Mononuclear cell (primary cell): Measurements from ENCODE around the gene KRT38. TPM values are rescaled to one million over a fixed set of nuclear protein-coding genes. Genes with fewer than 3 reads are reported as not detected.

Experiments used
- H3K27me3 ChIP-seq: 2 replicates; pipeline ENCODE4 v1.6.0; 2011; ENCODE audit warnings: low read length, control low read depth; ENCODE audit not compliant: insufficient read depth
- H3K4me1 ChIP-seq: 2 replicates; pipeline ENCODE4 v1.5.1; 2011; ENCODE audit warnings: mild to moderate bottlenecking, low read length, control low read depth; ENCODE audit not compliant: insufficient read depth
- H3K4me3 ChIP-seq: 2 replicates; pipeline ENCODE4 v1.5.1; 2011; ENCODE audit warnings: mild to moderate bottlenecking, low read length, moderate library complexity
- H3K9me3 ChIP-seq: 2 replicates; pipeline ENCODE4 v1.5.1; 2011; ENCODE audit warnings: low read depth, mild to moderate bottlenecking, control low read depth, low read length
- total RNA-seq: library from RNA; depleted of rRNA; stranded (reverse); fragments of >200 nt; gene quantifications from one replicate; pipeline ENCODE4 v1.2.3, GENCODE V29; 2012

The KRT38 gene
- total RNA-seq, 1 donor, result not detected

DNA sequence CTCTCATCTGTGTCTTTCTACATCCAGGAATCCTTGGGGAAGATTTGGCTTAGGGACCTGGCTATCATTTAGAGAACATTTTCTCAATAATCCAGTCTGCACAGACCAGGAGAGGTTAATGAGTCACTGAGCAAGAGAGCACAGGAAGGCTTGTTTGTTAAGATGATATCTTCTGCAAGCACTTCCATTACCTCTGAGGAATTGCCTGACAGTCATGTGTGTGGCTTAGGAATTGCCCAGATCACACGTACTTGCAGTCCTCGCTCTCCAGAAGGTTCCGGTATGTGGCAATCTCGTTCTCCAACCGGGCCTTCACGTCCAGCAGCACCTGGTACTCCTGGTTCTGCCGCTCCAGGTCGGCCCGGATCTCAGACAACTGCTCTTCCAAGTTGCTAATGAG lies 19.7 kb downstream of the KRT38 start:
- Histone ChIP-seq H3K27me3 (no peaks in the 10 kb centered on the region), H3K9me3 (no peaks in the 10 kb centered on the region), H3K4me3 (no peak overlapping the region), H3K4me1 (peaks cover 7% of the 10 kb centered on the region)

GRCh38 chr17:41420134-41420533 lies 20.6 kb downstream of the KRT38 start:
- Histone ChIP-seq H3K4me3 (no peak overlapping the region), H3K9me3 (no peaks in the 10 kb centered on the region), H3K4me1 (peaks cover 7% of the 10 kb centered on the region), H3K27me3 (no peaks in the 10 kb centered on the region)

GRCh38 chr17:41419716-41420115 lies 21.1 kb downstream of the KRT38 start:
- Histone ChIP-seq H3K4me1 (peaks cover 7% of the 10 kb centered on the region), H3K9me3 (no peaks in the 10 kb centered on the region), H3K4me3 (no peak overlapping the region), H3K27me3 (no peaks in the 10 kb centered on the region)

DNA sequence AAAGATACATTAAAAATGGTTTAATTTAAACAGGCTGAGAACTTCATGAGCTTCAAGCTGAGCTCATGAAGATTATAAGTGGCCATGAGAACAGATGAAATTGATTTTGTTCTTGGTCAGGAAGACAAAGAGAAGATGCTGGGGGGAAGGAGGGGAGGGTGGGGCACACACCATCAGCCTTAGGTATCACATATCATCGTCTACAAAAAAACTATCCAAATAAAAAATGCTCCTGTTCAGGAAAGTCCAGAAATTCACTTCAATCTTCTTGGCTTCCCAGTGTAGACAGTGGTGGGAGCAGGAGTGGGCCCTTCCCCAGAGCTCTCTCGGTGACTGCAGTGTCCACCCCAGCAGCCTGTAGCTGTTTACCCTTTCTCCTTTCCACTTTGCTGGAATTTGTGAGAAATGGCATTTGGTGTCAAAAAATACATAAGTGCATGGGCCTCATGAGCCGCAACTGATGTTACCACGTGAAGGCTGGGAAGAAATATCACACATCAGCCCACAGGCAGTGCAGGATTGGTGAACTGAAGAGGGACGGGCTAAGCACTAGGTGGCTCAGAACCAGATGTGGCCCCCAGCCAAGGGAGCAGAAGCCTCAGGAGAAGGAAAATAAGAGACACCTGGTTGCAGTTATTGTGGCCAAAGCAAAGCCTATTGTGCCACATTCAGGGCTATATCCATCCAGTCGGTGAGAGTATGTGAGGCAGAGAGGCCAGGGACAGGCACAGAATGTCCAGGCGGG lies 22.5 kb downstream of the KRT38 start:
- Histone ChIP-seq H3K4me1 (peaks cover 7% of the 10 kb centered on the region), H3K9me3 (no peaks in the 10 kb centered on the region), H3K27me3 (no peaks in the 10 kb centered on the region), H3K4me3 (no peak overlapping the region)

GRCh38 chr17:41417576-41418015 lies 23.2 kb downstream of the KRT38 start:
- H3K4me1 ChIP-seq, result peaks cover 7% of the 10 kb centered on the region
- no peaks in the 10 kb centered on the region for H3K27me3 ChIP-seq
- H3K9me3 ChIP-seq, result no peaks in the 10 kb centered on the region
- H3K4me3 ChIP-seq, result no peak overlapping the region

- H3K27me3 ChIP-seq, result no peaks in the 10 kb centered on the region
- H3K4me1 ChIP-seq, result peaks cover 7% of the 10 kb centered on the region
- no peak overlapping the region for H3K4me3 ChIP-seq
- H3K9me3 ChIP-seq, result no peaks in the 10 kb centered on the region
Measured at GRCh38 chr17:41417127-41417526, 23.7 kb downstream of the KRT38 start.

- H3K9me3 ChIP-seq, result no peaks in the 10 kb centered on the region
- no peak overlapping the region for H3K4me3 ChIP-seq
- peaks cover 7% of the 10 kb centered on the region for H3K4me1 ChIP-seq
- no peaks in the 10 kb centered on the region for H3K27me3 ChIP-seq
Measured at GRCh38 chr17:41416479-41416878, 24.3 kb downstream of the KRT38 start.

DNA sequence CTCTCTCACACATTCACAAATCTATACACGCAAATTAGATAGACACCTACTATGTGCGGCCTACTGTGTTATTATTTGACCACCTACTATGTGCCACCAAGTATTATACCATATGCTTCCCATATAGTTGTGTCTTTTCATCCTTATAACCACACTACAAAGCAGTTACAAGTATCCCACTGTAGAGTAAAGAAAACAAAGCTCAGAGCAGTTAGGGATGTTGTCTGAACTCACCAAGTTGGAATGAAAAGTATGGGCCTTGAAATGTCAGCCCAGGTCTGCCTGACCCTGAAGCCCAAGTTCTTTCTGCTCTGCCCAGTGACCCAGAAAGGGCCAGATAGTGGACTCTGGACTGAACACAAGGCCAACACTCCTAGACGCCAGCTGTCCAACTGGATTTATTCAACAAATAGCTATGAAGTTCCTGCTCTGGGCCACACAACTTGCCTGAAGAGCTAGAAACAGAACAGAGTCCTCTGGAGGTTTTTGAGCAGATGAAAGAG lies 24.9 kb downstream of the KRT38 start:
- peaks cover 7% of the 10 kb centered on the region for H3K4me1 ChIP-seq
- H3K4me3 ChIP-seq, result no peak overlapping the region
- no peaks in the 10 kb centered on the region for H3K27me3 ChIP-seq
- no peaks in the 10 kb centered on the region for H3K9me3 ChIP-seq

DNA sequence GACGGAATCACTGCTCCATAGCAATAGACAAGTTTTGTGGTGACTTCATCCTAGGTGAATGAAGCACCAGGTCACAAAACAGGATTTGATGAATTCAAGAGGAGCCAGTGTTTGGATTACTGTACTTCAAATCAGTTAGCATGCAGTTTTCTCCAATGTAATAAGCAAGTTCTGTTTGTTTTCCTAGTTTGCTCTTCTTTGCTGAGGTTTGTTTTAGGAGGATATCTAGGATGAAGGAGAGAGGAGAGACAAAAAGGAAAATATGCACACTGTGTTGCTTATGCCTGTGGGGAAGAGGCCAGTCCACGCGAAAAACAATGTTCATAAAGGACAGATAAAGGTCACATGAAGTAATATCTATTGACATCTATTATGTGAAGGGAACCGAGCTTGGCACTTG lies 25.4 kb downstream of the KRT38 start:
- H3K9me3 ChIP-seq, result no peaks in the 10 kb centered on the region
- H3K27me3 ChIP-seq, result no peaks in the 10 kb centered on the region
- H3K4me1 ChIP-seq, result peaks cover 7% of the 10 kb centered on the region
- H3K4me3 ChIP-seq, result no peak overlapping the region

- H3K9me3 ChIP-seq, result no peaks in the 10 kb centered on the region
- no peaks in the 10 kb centered on the region for H3K27me3 ChIP-seq
- H3K4me3 ChIP-seq, result no peak overlapping the region
Measured at GRCh38 chr17:41413982-41414381, 26.8 kb downstream of the KRT38 start.

GRCh38 chr17:41413353-41413957 lies 27.3 kb downstream of the KRT38 start:
- Histone ChIP-seq H3K9me3 (no peaks in the 10 kb centered on the region), H3K4me3 (no peak overlapping the region), H3K27me3 (no peaks in the 10 kb centered on the region), H3K4me1 (peaks cover 7% of the 10 kb centered on the region)

More at GRCh38 chr17:41413982-41414381, 26.8 kb downstream of the KRT38 start:
- H3K4me1 ChIP-seq, result peaks cover 7% of the 10 kb centered on the region

DNA sequence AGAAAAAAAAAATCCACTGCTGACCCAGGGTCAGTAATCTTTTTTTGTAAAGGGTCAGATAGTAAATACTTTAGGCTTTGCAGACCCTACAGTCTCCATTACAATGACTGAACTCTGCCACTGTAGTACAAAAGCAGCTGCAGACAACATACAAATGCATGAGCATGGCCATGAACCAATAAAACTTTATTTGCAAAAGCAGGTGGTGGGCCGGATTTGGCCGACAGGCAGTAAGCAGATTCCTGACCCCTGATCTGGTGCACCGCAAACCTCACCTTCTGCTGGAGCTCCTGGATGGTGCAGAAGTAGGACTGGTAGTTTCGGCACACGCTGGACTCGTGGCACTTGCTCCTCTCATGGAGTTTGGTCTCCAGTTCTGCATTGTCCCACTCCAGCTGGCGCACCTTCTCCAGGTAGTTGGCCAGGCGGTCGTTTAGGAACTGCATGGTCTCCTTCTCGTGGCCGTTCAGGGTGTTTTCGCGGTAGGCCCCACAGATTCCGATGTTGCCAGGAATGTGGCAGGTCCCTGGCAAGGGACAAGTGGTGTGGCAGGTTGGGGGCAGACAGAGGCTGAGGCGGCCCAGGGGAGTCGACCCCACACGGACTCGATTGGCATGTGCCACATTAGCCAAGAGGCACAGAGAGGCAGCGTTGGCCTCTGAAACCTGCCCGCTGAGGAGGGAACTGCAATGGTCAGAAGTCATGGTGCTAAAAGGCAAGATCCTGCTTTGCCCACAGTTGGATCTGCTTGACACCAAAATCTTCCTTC lies 29.5 kb downstream of the KRT38 start:
- Histone ChIP-seq H3K4me1 (no peaks in the 10 kb centered on the region), H3K9me3 (no peaks in the 10 kb centered on the region), H3K27me3 (no peaks in the 10 kb centered on the region), H3K4me3 (no peak overlapping the region)

DNA sequence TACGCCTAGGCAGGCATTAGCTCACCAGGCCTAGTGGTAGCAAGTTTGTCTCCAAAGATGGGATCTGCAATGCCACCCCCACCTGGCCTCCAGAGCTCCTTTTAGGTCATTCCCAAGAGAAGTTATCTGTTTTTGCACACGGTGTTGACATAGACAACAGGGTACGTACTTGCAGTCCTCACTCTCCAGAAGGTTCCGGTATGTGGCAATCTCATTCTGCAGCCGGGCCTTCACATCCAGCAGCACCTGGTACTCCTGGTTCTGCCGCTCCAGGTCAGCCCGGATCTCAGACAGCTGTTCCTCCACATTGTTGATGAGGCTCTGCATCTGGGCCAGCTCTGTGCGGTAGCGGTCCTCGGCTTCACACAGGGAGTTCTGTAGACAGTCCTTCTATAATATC lies 33.6 kb downstream of the KRT38 start:
- Histone ChIP-seq H3K27me3 (no peaks in the 10 kb centered on the region), H3K4me3 (no peak overlapping the region), H3K9me3 (no peaks in the 10 kb centered on the region), H3K4me1 (no peaks in the 10 kb centered on the region)

- Histone ChIP-seq H3K27me3 (no peaks in the 10 kb centered on the region), H3K4me1 (no peaks in the 10 kb centered on the region), H3K9me3 (no peaks in the 10 kb centered on the region)
Measured at GRCh38 chr17:41406205-41406604, 34.6 kb downstream of the KRT38 start.

DNA sequence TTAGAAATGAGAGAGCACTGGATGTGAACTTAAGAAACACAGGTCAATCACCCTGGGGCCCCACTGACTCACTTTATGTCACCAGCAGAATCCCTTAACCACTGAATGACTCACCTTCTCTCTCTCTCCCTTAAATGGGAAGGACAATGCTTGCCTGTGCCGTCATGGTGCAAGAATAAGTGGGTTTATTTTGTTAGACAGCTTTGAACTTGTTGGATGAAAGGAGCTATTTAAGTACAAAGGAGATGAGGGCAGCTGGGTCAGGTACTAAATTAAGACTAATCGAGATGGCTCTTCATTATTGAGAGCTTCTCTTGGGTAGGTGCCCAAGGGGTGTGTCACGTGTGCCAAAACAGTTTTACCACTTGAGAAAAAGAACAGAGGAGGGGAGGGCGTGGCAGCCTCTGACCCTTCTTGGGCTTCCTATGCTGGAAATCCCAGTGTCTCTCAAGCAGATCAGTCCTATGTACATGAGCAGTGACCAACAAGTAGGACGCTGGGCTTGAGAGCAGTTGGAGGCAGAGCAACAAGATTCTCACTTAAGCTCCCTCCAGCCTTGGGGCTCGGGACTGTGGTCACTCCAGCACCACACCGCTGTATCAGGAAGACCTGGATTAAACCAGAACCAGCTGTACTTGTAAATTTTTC lies 36.6 kb downstream of the KRT38 start:
- H3K9me3 ChIP-seq, result no peaks in the 10 kb centered on the region
- no peak overlapping the region for H3K4me3 ChIP-seq
- H3K27me3 ChIP-seq, result no peaks in the 10 kb centered on the region
- no peaks in the 10 kb centered on the region for H3K4me1 ChIP-seq

More at GRCh38 chr17:41406205-41406604, 34.6 kb downstream of the KRT38 start:
- H3K4me3 ChIP-seq, result no peak overlapping the region
